NCI-H2227 treated with DMSO at 0.1 percent for 48 hours (cell line): ENCODE data around the gene GCSAML.
"Not testable (repeated sequence)": the region's sequence is repeated elsewhere in the genome, so short reads cannot be mapped to it uniquely, and the experiment has no call there.

ENCODE experiments used
- DNase-seq: peaks from one replicate; lab custom pipeline; 2025; lab: John Stamatoyannopoulos, UW

GCSAML gene

GRCh38 chr1:247548769-247549182, at the start of gene GCSAML:
Gene GCSAML (plus strand): TSS chr1:247549134. CDS start chr1:247549192, 58 bp downstream.
- DNase-seq, result no peak

DNA sequence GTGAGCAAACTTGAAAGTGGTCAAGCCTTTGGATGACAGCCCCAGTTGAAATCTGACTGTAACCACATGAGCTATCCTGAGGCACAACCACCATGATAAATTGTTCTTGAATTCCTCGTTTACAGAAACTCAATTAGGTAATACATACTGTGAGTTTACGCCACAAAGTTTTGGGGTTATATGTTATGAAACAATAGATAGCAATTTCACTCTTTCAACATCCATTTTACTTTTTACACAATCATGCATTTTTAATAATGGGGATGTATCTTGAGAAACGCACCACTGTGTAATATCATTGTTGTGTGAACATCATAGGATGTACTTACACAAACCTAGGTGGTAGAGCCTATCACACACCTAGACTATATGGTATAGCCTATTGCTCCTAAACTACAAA, 48.1 kb upstream of the GCSAML start:
- no peak for DNase-seq

DNA sequence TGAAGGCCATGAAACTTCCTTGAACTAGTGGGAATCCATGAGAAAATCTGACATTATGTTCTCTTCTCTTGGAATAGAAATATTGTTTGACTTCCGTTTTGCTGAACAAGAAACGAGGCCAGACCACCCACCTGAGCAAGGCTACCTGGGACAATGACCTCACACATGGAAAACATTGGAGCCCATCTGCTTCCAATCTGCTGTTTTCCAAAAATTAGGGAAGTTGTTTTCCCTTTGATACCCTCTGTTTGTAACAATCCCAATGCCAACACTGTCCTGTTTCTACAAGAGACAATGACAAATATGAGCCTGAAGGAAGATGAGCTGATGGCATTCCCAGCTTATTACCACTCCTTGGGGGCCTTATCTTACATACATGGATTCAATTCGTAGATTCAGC, 42.1 kb upstream of the GCSAML start:
- DNase-seq, result no peak

- no peak for DNase-seq
Measured at GRCh38 chr1:247517795-247518612, 30.9 kb upstream of the GCSAML start.

- no peak for DNase-seq
Measured at GRCh38 chr1:247518613-247518891, 30.4 kb upstream of the GCSAML start.

- not testable (repeated sequence) for DNase-seq
Measured at GRCh38 chr1:247521886-247522285, 27.0 kb upstream of the GCSAML start.

DNA sequence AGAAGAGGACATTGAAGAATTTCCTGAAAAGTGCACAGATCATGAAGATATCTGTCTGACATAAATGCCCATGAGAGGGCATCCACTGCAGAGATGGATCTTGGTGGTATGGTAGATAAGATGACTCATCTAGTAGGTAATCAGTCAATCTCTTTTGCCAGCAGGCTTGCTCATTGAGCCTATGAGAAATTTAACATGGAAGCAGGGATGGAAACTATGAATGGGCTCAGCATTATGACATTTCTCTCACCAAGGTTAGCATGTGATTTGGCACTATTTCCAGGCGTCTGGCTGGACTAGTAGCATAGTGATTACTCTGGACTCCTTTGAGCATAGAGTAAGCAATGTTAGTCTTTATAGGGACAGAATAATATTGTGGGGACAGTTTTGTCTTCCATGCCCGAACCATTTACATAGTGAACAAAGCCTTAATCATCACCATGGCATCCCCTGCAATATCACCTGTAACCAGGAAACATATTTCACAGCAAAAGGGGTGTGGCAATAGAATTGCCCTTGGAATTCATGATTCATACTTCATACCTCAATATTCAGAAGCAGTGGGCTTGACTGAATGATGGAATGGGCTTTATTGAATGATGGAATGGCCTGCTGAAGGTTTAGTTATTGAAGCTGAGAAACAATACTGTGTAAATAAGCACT, 20.0 kb upstream of the GCSAML start:
- DNase-seq, result no peak

GRCh38 chr1:247529771-247530355, 19.1 kb upstream of the GCSAML start:
- DNase-seq, result no peak

DNA sequence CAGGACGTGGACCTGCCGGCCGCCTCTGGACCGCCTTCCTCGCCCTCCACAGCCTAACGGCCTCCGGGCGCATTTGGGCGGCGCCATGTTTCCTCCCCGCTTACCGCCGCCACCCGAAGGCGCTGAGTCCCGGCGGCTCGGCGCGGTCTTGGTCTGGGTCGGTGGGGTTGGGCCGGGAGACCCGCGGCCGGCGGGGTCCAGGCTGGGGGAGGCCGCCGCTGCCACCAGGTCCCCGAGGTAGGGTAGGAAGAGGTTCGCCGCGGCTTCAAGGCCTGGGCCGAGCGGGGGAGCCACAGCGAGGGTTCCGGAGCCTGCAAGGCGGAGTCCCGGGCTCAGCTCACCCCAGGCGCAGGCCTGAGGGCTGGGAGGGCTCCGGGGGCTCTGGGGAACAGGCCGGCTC, 18.1 kb upstream of the GCSAML start:
- no peak for DNase-seq

GRCh38 chr1:247531937-247532336, 17.0 kb upstream of the GCSAML start:
- no peak for DNase-seq

DNA sequence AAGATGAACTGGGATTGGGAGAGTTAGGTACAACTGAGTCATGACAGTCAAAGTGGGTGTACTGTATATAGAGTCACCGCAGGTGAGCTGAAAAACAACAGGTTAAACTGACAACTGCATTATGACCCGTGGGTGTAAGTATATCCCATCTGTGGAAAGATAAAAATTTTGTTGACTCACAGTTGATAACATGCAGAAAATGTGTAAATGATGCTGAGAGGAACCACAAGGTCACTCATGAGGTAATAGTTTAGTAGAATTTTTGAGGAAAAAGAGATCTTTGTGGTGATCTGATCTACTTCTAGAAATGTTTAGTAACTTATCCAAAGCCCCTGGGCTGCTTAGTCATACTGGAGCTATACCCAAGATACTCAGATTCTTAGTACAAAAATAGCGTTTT, 13.5 kb upstream of the GCSAML start:
- DNase-seq, result no peak

GRCh38 chr1:247536340-247536739, 12.6 kb upstream of the GCSAML start, which contains the start of gene OR2C3:
Gene OR2C3 (minus strand): TSS chr1:247536440. CDS start chr1:247532511, 3,929 bp downstream.
- DNase-seq, result no peak

- DNase-seq, result no peak
Measured at GRCh38 chr1:247538561-247538960, 10.4 kb upstream of the GCSAML start.

DNA sequence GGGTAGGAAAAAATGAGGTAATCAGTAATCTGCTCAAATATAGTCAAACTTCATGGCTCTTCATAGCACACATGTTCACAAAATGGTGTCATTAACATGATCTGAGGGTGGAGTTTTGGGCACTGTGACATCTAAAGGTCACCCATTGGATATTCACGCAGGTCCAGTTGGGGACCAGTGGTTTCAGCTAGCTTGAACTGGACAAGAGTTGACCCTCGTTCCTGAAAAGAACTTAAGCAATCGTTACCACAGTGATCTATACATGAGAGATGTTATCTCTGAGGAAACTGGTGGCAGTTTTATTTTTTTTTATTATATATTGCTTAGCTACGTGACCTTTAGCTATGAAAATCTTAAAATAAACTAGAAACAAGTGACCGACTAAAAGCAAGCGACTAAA, 9.7 kb upstream of the GCSAML start:
- DNase-seq, result no peak

DNA sequence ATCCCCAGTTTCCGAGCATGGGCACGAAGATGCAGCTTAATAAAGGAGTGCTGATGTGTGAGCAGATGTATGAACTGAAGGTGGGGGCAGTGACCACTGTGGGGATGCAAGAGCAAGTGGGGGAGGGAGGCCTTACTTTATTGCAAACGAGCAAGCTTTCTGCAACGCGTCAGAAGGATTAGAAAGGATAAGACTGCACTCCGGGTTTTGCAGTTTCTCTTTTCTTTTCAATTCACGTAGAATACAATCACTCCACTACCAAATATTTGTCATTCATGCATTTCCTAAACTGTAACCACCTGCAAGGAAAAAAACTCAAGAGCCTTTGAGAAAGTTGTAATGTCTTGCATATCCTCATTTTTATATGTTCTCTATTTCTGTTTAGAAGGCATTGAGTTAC, 8.4 kb upstream of the GCSAML start:
- no peak for DNase-seq

DNA sequence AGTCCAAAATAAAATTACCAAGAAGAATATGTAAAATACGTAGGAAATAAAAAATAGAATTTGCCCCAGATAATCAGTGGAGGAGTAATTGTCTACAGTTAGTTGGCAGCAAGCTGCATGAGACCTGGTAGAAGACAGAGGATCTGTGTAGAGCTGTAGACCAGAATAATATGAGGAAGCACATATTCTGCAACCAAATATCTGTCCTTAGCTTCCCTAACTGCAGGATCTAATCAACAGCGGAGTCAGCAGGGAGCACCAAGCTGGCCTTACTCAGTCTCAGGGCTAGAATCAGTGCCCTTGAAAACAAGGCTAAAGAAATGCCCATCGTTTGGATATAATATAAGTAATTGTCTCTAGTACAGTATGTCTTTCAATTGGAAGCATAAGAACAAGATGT, 6.1 kb upstream of the GCSAML start:
- no peak for DNase-seq

DNA sequence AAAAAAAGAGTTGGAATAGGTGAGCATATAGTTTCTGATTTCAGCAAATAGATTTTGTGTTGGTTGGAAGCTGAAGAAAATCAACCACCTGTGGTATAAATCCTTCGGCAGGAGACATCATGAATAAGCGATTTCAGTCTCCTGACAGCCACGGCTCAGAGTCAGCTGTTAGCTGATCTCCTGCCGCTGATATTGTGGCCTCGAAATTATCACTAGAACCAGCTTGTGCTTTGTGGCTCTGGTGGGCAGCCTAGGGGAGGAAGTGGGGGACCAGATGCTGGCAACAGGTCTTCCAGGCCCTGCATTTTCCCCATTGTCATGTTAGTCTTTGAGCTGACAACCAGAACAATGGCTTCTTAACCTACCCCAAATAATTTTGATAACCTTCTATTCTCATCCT, 842 bp upstream of the GCSAML start:
- no peak for DNase-seq

GRCh38 chr1:247551721-247552120, 2.8 kb downstream of the GCSAML start:
- no peak for DNase-seq

DNA sequence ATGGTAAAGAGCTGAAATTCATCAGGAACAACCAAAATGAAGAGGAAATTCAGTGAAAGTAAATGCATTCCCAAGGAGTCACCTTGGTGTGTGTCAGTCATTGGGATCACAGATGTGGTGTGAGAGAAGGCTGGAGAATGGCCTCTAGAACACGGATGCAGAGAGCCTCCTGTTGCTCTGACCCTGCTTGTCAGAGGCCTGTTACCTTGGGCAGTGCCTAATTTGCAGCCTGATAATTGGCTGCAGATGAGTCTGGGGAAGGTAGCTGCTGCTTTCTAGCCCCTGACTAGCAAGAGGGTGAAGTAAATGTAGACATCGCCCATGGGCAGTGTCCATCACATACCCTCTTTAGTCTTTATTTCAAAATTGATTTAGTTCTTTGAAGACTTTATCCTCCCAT, 3.3 kb downstream of the GCSAML start:
- no peak for DNase-seq

DNA sequence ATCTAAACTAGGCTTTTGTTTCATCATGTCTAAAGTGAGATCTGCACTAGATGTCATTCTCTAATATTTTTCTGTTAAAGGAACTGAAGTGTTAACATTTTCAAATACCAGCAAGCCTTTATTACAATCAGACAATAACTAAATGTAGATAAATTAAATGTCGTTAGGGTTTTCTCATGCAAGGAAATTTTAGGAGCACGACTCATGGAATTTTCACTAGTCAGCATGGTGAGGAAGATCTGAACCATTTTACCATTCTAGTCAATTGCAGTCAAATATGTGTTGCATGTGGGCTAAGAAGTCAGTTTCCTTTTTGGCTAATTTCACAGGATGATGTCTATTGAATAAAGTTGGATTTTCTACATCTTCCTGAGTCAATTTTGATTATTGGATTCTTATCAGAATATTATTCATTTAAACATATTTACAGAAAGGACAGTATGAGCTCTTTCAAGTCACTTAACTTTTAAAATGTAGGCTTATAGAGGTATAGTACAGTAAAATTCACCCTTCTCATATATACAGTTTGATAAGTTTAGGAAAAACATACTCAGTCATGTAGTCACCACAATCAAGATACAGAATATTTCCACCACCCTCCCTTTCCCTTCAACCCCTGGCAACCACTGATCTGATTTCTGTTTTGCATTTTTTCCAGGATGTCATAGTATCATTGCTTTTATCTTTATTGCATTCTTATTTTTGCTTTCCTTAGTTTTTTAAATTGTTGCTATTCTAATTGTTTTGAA, 9.2 kb downstream of the GCSAML start:
- DNase-seq, result no peak

DNA sequence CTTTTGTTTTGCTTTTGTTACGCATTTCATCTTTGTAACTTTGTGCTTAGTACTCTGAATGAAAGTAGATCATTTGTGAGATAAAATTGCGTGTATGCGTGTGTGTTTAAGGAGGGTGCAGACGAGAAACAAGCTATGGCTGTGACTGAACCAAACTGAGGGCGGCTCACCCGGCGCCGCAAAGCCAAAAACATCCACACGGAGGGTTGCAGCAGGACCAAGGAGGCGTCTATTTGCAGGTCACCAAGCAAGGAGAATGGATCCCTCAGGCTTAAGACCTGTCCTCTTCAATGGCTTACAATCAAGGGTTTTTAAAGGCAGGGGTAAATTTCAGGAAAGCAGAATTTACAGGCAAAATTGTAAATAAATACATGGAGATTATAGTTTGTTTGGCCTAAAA, 12.8 kb downstream of the GCSAML start:
- no peak for DNase-seq

DNA sequence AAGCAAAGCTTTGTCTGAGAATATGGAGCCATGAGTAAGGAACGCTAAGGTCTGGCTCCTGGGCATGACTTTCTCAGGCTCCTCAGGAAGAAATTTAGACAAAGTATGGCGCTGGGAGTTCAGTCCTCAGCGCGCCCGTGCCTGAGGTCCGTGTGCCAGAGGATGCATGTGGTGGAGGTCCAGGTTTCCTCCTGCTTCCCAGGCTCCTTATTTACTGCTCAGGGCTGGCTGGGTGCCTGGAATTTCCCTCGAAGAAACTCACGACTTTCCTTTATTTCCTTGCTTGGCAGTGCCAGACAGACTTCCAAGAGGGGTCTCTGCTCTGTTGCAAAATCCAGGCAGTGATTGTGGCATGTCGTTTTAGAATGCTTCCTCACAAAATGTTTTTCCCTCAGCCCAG, 13.3 kb downstream of the GCSAML start:
- DNase-seq, result no peak

DNA sequence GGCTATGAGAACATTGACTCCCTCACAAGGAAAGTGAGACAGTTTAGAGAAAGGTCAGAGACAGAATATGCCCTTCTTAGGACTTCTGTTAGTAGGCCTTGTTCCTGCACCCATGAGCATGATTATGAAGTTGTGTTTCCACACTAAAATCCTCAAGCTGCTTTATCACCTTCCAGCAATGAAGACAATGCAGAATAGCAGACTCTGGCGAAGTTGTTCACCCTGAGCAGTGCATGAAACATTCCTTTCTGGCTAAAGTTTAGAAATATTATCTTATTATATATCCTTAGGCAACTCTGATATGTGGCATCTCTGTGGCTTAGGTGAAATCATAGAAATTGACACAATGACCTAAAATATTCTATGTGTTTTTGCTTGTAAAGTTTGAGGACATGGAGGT, 25.3 kb downstream of the GCSAML start:
- no peak for DNase-seq
